DND-41 (cell line): ENCODE measurements around the gene ARID3A.

ENCODE experiments used
- EZH2 ChIP-seq: IDR thresholded peaks from 3 replicates; pipeline ENCODE4 v1.6.1; 2012; ENCODE audit warnings: borderline replicate concordance, low read depth, mild to moderate bottlenecking, moderate library complexity, low read length, inconsistent platforms; ENCODE audit not compliant: severe bottlenecking
- TF ChIP-seq, protein P1 (sequence below): IDR thresholded peaks from 2 replicates; pipeline ENCODE4 v1.5.1; 2012; ENCODE audit warnings: borderline replicate concordance, low read length, moderate library complexity, mild to moderate bottlenecking; ENCODE audit not compliant: poor library complexity, severe bottlenecking; ENCODE audit errors: extremely low read depth

DNA sequence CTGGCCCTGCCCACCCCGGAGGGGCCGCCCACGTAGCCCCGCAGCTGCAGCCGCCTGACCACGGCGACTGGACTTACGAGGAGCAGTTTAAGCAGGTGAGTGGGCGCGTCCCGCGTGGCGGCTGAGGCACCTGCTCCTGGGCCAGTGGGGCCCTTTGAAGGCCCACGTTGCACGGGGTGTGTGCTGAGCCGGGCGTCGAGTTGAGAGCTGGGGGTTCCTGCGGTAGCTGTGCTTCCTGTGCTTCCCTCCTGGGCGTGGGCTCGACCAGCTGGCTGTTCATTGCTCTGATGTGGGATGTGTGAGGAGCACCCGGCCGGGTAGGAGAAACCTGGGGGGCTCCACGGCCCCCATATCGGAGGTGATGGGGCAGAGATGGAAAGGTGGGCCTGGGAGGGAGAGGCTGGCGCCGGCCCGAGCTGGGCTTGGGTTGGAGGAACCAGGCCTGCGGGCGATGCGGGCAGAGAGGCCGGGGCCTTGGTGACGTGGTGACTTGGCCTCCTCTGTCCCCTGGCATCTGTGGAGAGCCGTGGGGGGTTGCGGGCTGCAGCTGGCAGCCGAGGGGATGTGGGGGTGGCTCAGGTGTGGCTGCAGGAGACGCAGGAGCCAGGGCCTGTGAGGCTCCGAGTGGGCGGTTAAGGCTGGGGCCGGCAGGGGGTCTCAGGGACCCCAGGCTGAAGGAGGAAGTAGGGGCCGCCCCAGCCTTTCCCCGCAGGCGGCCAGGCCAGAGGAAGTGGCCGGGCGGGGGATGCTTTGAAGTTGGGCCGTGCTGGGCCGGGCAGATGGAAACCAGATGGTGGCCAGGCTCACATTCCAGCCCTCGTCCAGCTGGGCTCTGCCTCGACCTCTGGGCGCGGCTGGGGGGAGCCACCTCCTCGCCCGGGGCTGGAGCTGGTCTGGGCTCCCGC lies 7.1 kb downstream of the ARID3A start:
- TF ChIP-seq, protein P1, sequence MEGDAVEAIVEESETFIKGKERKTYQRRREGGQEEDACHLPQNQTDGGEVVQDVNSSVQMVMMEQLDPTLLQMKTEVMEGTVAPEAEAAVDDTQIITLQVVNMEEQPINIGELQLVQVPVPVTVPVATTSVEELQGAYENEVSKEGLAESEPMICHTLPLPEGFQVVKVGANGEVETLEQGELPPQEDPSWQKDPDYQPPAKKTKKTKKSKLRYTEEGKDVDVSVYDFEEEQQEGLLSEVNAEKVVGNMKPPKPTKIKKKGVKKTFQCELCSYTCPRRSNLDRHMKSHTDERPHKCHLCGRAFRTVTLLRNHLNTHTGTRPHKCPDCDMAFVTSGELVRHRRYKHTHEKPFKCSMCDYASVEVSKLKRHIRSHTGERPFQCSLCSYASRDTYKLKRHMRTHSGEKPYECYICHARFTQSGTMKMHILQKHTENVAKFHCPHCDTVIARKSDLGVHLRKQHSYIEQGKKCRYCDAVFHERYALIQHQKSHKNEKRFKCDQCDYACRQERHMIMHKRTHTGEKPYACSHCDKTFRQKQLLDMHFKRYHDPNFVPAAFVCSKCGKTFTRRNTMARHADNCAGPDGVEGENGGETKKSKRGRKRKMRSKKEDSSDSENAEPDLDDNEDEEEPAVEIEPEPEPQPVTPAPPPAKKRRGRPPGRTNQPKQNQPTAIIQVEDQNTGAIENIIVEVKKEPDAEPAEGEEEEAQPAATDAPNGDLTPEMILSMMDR = no peak
- TF ChIP-seq EZH2 = no peak
